HCEC 1CT (cell line): ENCODE measurements around the gene BTBD17.

Experiments used
- DNase-seq: peaks from one replicate; pipeline ENCODE4 v3.0.0-alpha.2; 2017

Gene BTBD17

DNA sequence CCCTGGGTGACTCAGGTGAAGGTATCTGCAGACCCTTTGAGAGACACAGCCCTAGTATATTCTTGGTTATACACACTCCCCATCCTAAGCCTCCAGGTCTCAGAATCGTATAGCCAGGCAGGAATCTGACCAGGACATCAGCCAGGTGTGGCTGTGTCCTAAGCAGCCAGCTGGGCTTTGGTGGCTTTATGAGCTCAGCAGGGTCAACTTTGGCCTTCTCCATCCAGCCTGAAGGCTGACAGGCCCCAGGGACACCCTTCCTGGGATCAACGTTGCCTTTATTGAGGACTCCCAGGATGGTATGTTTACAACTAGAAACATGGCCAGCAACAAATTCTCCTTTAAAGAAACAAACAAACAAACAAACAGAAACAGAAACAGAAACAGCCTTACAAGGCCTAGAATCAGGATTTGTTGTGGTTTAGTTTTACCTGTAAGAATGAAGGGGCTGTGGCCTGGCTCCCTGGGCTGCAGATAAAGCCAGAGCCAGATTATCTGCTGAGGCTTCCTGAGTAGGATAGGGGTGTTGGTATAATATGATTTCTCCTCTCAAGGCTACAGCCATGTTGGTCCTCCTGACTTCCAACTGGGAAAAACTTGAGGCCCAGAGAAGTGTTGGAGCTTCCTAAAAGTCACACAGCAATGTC is 27.2 kb downstream of the BTBD17 start:
- no peak for DNase-seq

DNA sequence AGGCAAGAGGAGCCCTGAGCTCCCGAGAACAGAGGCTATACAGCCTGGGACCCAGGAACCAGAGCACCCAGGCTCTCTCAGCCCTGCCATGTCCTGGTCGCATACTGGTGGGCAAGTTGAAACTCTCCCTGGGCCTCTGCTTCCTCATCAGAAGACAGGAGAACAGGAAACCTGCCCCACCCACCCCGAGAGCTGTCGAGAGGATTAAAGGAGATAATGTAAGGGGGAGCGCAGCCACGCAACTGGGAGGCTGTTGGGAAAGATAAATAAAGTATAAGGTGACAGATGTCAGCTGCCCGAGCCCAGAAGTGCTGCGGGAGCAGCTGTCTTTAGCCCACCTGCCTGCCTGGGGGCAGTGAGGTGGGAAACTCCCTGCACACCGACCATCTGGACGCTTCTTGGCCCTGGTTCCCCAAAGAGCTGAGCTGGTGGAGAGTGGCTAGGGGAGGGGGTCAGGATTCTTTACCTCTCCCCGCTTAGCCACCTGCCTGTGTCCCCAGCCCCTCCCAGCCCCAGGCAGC is 28.8 kb downstream of the BTBD17 start:
- no peak for DNase-seq

GRCh38 chr17:74332017-74332650 is 29.5 kb downstream of the BTBD17 start:
- DNase-seq, result no peak

- DNase-seq, result no peak
These were observed 31.2 kb downstream of the BTBD17 start for GRCh38 chr17:74330446-74330845.

DNA sequence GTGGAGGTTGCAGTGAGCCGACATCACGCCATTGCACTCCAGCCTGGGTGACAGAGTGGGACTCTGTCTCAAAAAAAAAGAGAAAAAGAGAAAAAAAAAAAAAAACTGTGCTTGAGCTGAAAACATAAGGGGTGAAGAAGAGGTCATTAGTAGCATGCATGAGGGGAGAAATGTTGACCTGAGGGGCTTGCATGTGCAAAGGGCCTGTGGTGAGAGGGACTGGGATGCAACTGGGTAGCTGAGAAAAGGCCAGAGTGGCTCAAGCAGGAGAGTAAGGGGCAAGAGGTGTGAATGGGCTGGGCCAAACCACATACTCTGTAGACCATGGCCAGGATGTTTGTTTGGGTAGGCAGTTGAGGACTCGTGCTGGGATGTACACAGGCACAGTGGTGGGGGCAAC is 32.3 kb downstream of the BTBD17 start:
- no peak for DNase-seq

GRCh38 chr17:74328487-74328886 is 33.2 kb downstream of the BTBD17 start:
- DNase-seq, result no peak

DNA sequence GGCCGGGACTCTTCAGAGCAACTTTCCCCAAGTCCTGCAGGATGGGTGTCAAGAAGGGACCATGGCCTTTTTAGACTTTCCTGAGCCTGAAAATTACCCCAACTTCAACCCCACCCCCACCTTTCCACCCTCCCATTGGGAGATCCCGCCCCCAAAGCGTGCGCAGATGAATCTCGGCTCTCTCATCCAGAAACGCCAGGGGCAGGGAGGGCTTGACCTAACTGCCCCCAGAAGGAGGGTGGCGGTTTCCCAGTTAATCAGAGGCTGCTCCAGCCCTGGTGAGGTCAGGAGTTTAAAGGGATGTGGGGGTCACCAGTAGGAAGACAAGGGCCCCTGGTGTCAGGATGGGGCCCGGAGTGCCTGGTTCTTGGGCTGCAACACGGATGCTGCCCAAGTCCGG is 35.2 kb downstream of the BTBD17 start:
- no peak for DNase-seq

DNA sequence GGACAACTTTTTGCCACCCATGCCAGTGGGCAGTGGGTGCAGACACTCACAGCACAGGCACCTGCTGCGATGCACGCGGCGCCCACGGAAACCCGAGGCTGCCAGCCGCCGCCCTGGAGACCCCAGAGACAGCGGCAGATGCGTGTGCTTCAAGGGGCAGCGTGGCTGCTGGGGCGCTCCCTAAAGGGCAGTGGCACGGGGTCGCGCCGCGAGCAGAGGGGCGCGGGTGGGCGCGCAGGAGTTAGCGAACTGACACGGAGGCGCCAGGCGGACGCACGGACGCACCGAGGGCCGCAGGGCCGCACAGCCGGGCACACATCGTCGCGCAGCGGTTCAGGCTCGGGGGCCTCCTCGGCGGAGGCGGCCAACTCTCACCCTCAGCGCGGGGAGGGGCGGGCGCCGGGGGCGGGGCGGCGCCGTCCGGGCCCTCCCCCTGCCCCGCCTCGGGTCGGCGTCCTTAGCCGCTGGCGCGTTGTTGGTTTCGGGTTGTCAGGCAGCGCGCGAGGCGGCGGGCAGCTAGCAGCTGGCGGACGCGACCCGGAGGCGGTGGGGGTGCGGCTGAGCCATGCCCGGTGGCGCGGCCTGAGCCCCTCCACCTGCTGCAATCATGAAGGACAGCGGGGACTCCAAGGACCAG is 35.8 kb downstream of the BTBD17 start, which contains the start of gene KIF19:
TSS of gene KIF19 (plus strand) at position 484 of the 637 bp plus-strand sequence. CDS start at position 608, 124 bp downstream.
- no peak for DNase-seq

DNA sequence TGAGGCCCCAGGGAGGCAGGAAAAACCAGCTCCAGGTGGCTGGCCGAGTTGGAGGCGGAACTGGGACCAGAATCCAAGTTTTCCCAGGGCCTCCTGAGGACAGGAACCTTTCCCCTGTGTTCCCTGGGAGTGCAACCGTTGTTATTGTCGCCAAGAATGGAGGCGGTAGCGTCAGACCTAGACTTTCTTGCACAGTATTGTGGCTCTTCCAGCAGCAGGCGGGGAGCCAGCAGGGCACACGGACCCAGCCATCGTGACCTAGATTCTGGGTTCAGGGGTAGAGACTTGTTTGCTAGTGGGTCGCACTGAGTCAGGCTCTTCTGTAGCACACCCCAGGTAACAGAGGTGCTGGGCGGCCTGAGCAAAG is 36.3 kb downstream of the BTBD17 start:
- no peak for DNase-seq

- no peak for DNase-seq
These were observed 37.1 kb downstream of the BTBD17 start for GRCh38 chr17:74324521-74324920.

GRCh38 chr17:74318391-74318790 is 43.3 kb downstream of the BTBD17 start:
- DNase-seq, result no peak

- no peak for DNase-seq
These were observed 44.6 kb downstream of the BTBD17 start for GRCh38 chr17:74317071-74317470.

DNA sequence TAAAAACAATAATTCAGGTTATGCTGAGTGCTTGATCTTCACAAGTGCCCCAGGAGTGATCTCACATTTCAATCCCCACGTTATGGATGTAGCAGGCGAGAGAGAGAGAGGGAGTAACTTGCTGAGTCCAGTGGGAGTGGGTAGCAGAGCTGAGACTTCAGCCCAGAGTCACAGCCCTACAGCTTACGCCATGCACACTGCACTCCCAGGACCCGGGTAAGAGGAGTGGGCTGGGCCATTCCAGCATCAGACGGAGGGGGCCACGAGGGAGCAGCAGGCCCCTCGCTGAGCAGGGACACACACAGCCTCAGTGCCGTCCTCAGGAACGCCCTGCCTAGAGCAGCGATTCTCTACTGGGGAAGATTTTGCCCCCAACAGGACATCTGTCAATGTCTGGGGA is 45.4 kb downstream of the BTBD17 start:
- DNase-seq, result no peak

- no peak for DNase-seq
These were observed 46.8 kb downstream of the BTBD17 start for GRCh38 chr17:74314877-74315276.

DNA sequence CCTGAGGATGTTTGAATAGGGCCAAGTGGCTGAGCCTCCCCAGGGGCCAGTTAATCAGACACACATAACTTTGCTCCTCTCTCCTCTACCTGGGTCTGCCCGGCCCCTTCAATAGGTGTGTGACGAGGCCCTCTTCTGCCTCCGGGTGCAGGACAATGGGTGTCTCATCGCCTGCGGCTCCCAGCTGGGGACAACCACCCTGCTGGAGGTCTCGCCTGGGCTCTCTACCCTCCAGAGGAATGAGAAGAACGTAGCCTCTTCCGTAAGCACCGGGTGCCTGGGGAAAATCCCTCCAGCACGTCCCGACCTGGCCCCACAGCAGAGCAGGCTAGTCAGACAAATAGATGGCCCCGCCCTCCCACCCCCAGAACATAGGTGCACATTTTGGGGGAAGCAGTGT is 51.8 kb downstream of the BTBD17 start:
- DNase-seq, result no peak

- no peak for DNase-seq
These were observed 53.5 kb downstream of the BTBD17 start for GRCh38 chr17:74307984-74308773.
